ENCODE results near the gene ZNF521. TPM values are rescaled to one million over a fixed set of nuclear protein-coding genes. Genes with fewer than 3 reads are reported as not detected.

Gene ZNF521
- total RNA-seq, 1 donor from 2014 or later, result 48.0 TPM

DNA sequence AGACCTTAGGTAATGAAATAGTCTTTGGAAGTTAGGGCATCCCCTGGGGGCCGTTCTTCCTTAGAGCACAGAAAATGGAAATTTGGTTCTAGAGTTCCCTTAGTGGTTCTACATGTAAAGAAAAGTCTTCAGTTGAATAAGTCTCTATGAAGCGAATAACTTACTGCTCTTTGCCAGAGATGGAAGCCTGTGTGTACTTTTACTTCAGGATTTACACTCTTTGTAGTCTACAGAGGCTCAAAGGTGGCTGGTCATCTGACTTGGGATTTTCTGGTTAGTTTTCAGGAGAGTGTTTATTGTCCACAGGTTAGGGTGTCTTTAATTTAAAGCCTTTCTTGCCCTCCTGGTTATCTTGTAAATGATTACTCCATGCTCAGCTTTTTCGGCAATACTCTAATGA is 210.6 kb downstream of the ZNF521 start:
- no peaks in the 10 kb centered on the region for H3K36me3 ChIP-seq (ENCODE audit: insufficient read depth, low read length)
- FAIRE-seq (no peak), DNase-seq (ENCODE audit: low read depth) (no peak)
- no peak overlapping the region for H2AFZ ChIP-seq (ENCODE audit: low read depth, low read length)
- Mint-ChIP-seq H3K4me1 (ENCODE audit: low read depth, unreplicated experiment) (peaks cover 33% of the 10 kb centered on the region), H3K27me3 (ENCODE audit: low read depth, unreplicated experiment) (no peaks in the 10 kb centered on the region), H3K9me3 (ENCODE audit: unreplicated experiment) (no peaks in the 10 kb centered on the region), H3K36me3 (ENCODE audit: low read depth, unreplicated experiment) (no peaks in the 10 kb centered on the region), H3K4me3 (ENCODE audit: unreplicated experiment) (no peak overlapping the region), H3K27ac (ENCODE audit: unreplicated experiment) (no peak overlapping the region)
- TF ChIP-seq EZH2 (IDR thresholded peaks at IDR 0.05; ENCODE audit: insufficient read depth, low read length), result no peak
- TF ChIP-seq, protein P1, sequence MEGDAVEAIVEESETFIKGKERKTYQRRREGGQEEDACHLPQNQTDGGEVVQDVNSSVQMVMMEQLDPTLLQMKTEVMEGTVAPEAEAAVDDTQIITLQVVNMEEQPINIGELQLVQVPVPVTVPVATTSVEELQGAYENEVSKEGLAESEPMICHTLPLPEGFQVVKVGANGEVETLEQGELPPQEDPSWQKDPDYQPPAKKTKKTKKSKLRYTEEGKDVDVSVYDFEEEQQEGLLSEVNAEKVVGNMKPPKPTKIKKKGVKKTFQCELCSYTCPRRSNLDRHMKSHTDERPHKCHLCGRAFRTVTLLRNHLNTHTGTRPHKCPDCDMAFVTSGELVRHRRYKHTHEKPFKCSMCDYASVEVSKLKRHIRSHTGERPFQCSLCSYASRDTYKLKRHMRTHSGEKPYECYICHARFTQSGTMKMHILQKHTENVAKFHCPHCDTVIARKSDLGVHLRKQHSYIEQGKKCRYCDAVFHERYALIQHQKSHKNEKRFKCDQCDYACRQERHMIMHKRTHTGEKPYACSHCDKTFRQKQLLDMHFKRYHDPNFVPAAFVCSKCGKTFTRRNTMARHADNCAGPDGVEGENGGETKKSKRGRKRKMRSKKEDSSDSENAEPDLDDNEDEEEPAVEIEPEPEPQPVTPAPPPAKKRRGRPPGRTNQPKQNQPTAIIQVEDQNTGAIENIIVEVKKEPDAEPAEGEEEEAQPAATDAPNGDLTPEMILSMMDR (IDR thresholded peaks at IDR 0.05; ENCODE audit: insufficient read depth, low read depth, low read length), result no peak
- no peaks in the 10 kb centered on the region for H3K79me2 ChIP-seq (ENCODE audit: insufficient read depth, low read length)
- no peak overlapping the region for H3K4me3 ChIP-seq (ENCODE audit: insufficient read depth, low read depth, low read length)
- H3K9me3 ChIP-seq (ENCODE audit: insufficient read depth, low read depth, low read length), result no peaks in the 10 kb centered on the region
- no peaks in the 10 kb centered on the region for H3K27me3 ChIP-seq (ENCODE audit: insufficient read depth, low read length)
- H3K4me1 ChIP-seq (ENCODE audit: insufficient read depth, low read length), result peaks cover 5% of the 10 kb centered on the region
- no peak overlapping the region for H3K4me2 ChIP-seq (ENCODE audit: low read length)
- H4K20me1 ChIP-seq (ENCODE audit: insufficient read depth, low read length), result no peaks in the 10 kb centered on the region
- no peak overlapping the region for H3K27ac ChIP-seq (ENCODE audit: low read depth, low read length)
- H3K9ac ChIP-seq (ENCODE audit: low read length), result no peak overlapping the region

DNA sequence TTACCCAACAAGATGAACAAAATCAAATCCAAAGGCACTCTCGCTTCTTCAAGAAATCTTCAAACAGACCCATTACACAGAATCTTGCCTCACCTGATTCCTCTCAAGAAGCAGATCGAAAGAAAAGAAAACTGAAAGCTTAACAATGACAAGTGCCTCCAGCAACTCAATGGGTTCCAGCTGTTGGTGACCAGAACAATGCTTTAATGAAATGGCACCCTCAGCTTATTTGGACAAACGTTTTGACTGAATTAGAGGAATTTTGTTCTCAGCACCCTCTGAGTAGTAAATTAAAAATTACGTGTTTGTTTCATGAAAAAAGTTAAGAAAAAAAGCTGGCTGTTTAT is 211.0 kb downstream of the ZNF521 start:
- Mint-ChIP-seq H3K9me3 (ENCODE audit: unreplicated experiment) (no peaks in the 10 kb centered on the region), H3K4me3 (ENCODE audit: unreplicated experiment) (no peak overlapping the region), H3K27me3 (ENCODE audit: low read depth, unreplicated experiment) (no peaks in the 10 kb centered on the region), H3K4me1 (ENCODE audit: low read depth, unreplicated experiment) (peaks cover 35% of the 10 kb centered on the region), H3K27ac (ENCODE audit: unreplicated experiment) (no peak overlapping the region), H3K36me3 (ENCODE audit: low read depth, unreplicated experiment) (no peaks in the 10 kb centered on the region)
- H2AFZ ChIP-seq (ENCODE audit: low read depth, low read length), result no peak overlapping the region
- H3K9ac ChIP-seq (ENCODE audit: low read length), result no peak overlapping the region
- H3K36me3 ChIP-seq (ENCODE audit: insufficient read depth, low read length), result no peaks in the 10 kb centered on the region
- H3K4me3 ChIP-seq (ENCODE audit: insufficient read depth, low read depth, low read length), result no peak overlapping the region
- no peaks in the 10 kb centered on the region for H3K79me2 ChIP-seq (ENCODE audit: insufficient read depth, low read length)
- DNase-seq (ENCODE audit: low read depth) (no peak), FAIRE-seq (no peak)
- TF ChIP-seq, protein P1 (IDR thresholded peaks at IDR 0.05; ENCODE audit: insufficient read depth, low read depth, low read length), result no peak
- no peak for TF ChIP-seq EZH2 (IDR thresholded peaks at IDR 0.05; ENCODE audit: insufficient read depth, low read length)
- no peak overlapping the region for H3K4me2 ChIP-seq (ENCODE audit: low read length)
- H3K27me3 ChIP-seq (ENCODE audit: insufficient read depth, low read length), result no peaks in the 10 kb centered on the region
- H3K27ac ChIP-seq (ENCODE audit: low read depth, low read length), result no peak overlapping the region
- no peaks in the 10 kb centered on the region for H3K9me3 ChIP-seq (ENCODE audit: insufficient read depth, low read depth, low read length)
- peaks cover 5% of the 10 kb centered on the region for H3K4me1 ChIP-seq (ENCODE audit: insufficient read depth, low read length)
- H4K20me1 ChIP-seq (ENCODE audit: insufficient read depth, low read length), result no peaks in the 10 kb centered on the region

- H3K27ac ChIP-seq (ENCODE audit: low read depth, low read length), result no peak overlapping the region
- Mint-ChIP-seq H3K36me3 (ENCODE audit: low read depth, unreplicated experiment) (no peaks in the 10 kb centered on the region), H3K27ac (ENCODE audit: unreplicated experiment) (no peak overlapping the region), H3K9me3 (ENCODE audit: unreplicated experiment) (no peaks in the 10 kb centered on the region), H3K4me3 (ENCODE audit: unreplicated experiment) (no peak overlapping the region), H3K4me1 (ENCODE audit: low read depth, unreplicated experiment) (peaks cover 36% of the 10 kb centered on the region), H3K27me3 (ENCODE audit: low read depth, unreplicated experiment) (no peaks in the 10 kb centered on the region)
- no peak overlapping the region for H3K9ac ChIP-seq (ENCODE audit: low read length)
- TF ChIP-seq, protein P1 (IDR thresholded peaks at IDR 0.05; ENCODE audit: insufficient read depth, low read depth, low read length), result no peak
- no peak for TF ChIP-seq EZH2 (IDR thresholded peaks at IDR 0.05; ENCODE audit: insufficient read depth, low read length)
- peak; percentile 22 for DNase-seq (ENCODE audit: low read depth)
- H3K9me3 ChIP-seq (ENCODE audit: insufficient read depth, low read depth, low read length), result no peaks in the 10 kb centered on the region
- FAIRE-seq, result no peak
- no peak overlapping the region for H2AFZ ChIP-seq (ENCODE audit: low read depth, low read length)
- peaks cover 5% of the 10 kb centered on the region for H3K4me1 ChIP-seq (ENCODE audit: insufficient read depth, low read length)
- H4K20me1 ChIP-seq (ENCODE audit: insufficient read depth, low read length), result no peaks in the 10 kb centered on the region
- H3K27me3 ChIP-seq (ENCODE audit: insufficient read depth, low read length), result no peaks in the 10 kb centered on the region
- H3K4me2 ChIP-seq (ENCODE audit: low read length), result no peak overlapping the region
- no peak overlapping the region for H3K4me3 ChIP-seq (ENCODE audit: insufficient read depth, low read depth, low read length)
- H3K79me2 ChIP-seq (ENCODE audit: insufficient read depth, low read length), result no peaks in the 10 kb centered on the region
- no peaks in the 10 kb centered on the region for H3K36me3 ChIP-seq (ENCODE audit: insufficient read depth, low read length)
These were observed 211.6 kb downstream of the ZNF521 start for GRCh38 chr18:25140124-25140961.
